Suprapubic skin (tissue), 3 donors: ENCODE measurements around the gene IL37.

ENCODE experiments used
- CTCF ChIP-seq, 2 donors: fragments of 200-600 bp in 1 of 2; fragments of 450-650 bp in 1 of 2; sonication (generic) in 1 of 2; IDR thresholded peaks; one replicate each; pipeline ENCODE4 v1.5.1; 2016 to 2019; ENCODE audit warnings: antibody characterized with exemption in 2 of 2, mild to moderate bottlenecking in 1 of 2, moderate library complexity in 1 of 2
- POLR2AphosphoS5 ChIP-seq, 3 donors: sonication (generic); formaldehyde crosslinking; IDR thresholded peaks; one replicate each; pipeline ENCODE4 v1.6.1; 2017; ENCODE audit warnings: antibody characterized with exemption in 3 of 3

- TF ChIP-seq CTCF (IDR thresholded peaks at IDR 0.05) (no peak), POLR2AphosphoS5 (IDR thresholded peaks at IDR 0.05) (no peak)
These were observed 41.6 kb upstream of the IL37 start for GRCh38 chr2:112869258-112869842.
